K562 (cell line): ENCODE results near the gene PACS2. TPM values are rescaled to one million over a fixed set of nuclear protein-coding genes. Genes with fewer than 3 reads are reported as not detected.
A peak's percentile ranks its signal among the peaks of the same experiment; 100 is the strongest.

Experiments
- ATF1 ChIP-seq, 2 experiments: fragments of 450-650 bp in 1 of 2; IDR thresholded peaks; 2 replicates each; pipeline ENCODE4 v1.6.1; 2016; ENCODE audit warnings: missing compliant biosample characterization in 1 of 2, missing genetic modification characterization in 1 of 2
- CEBPB ChIP-seq: fragments of 450-650 bp; IDR thresholded peaks from 2 replicates; pipeline ENCODE4 v1.6.1; 2016; ENCODE audit warnings: missing genetic modification characterization, missing compliant biosample characterization
- CTBP1 ChIP-seq: fragments of 450-650 bp; IDR thresholded peaks from 2 replicates; pipeline ENCODE4 v1.6.1; 2016; ENCODE audit warnings: borderline replicate concordance
- CTCF ChIP-seq, 3 experiments: IDR thresholded peaks in 2 of 3; conservative IDR thresholded peaks in 1 of 3; 2 replicates each; pipeline ENCODE4 v1.5.1; 2011 to 2012; ENCODE audit warnings: low read length in 3 of 3, mild to moderate bottlenecking in 3 of 3, control low read depth in 2 of 3, improper control_type of control experiment in 1 of 3, inconsistent platforms in 1 of 3, low read depth in 1 of 3, mixed read lengths in 1 of 3, moderate library complexity in 1 of 3; ENCODE audit not compliant: insufficient read depth in 2 of 3
- FOXA3 ChIP-seq, 2 experiments: fragments of 450-650 bp in 1 of 2; sonication (generic) in 1 of 2; formaldehyde crosslinking; IDR thresholded peaks in 1 of 2; conservative IDR thresholded peaks in 1 of 2; 2 replicates each; pipeline versions ENCODE4 v1.4.0 to v1.8.0; 2020 to 2022; ENCODE audit warnings: mild to moderate bottlenecking in 2 of 2, missing genetic modification reagents in 1 of 2
- IRF9 ChIP-seq: fragments of 450-650 bp; IDR thresholded peaks from 2 replicates; pipeline ENCODE4 v1.6.1; 2016; ENCODE audit warnings: missing biosample characterization, missing genetic modification characterization
- JUN ChIP-seq, 2 experiments: sonication (generic) in 1 of 2; formaldehyde crosslinking in 1 of 2; IDR thresholded peaks; 2 replicates each; pipeline versions ENCODE4 v1.6.1 to v1.8.0; 2012 to 2022; ENCODE audit warnings: borderline replicate concordance in 2 of 2, mild to moderate bottlenecking in 2 of 2, improper control_type of control experiment in 1 of 2, low read depth in 1 of 2, low read length in 1 of 2, missing genetic modification reagents in 1 of 2
- JUND ChIP-seq, 2 experiments: IDR thresholded peaks; 2 replicates in 1 of 2; 3 replicates in 1 of 2; pipeline ENCODE4 v1.6.1; 2011; ENCODE audit warnings: borderline replicate concordance in 2 of 2, low read depth in 2 of 2, low read length in 2 of 2, improper control_type of control experiment in 1 of 2, missing biosample characterization in 1 of 2, missing genetic modification characterization in 1 of 2, missing genetic modification reagents in 1 of 2
- MLLT1 ChIP-seq, 2 experiments: fragments of 450-650 bp; IDR thresholded peaks; 2 replicates each; pipeline ENCODE4 v1.6.1; 2016
- NFE2 ChIP-seq: IDR thresholded peaks from 2 replicates; pipeline ENCODE4 v1.6.1; 2014; ENCODE audit warnings: antibody characterized with exemption, low read depth
- NFE2L1 ChIP-seq: fragments of 450-650 bp; IDR thresholded peaks from 2 replicates; pipeline ENCODE4 v1.6.1; 2016; ENCODE audit warnings: missing genetic modification characterization, low read depth, mild to moderate bottlenecking, missing compliant biosample characterization, moderate library complexity, borderline replicate concordance
- POLR2AphosphoS2 ChIP-seq: IDR thresholded peaks from 2 replicates; pipeline ENCODE4 v1.6.1; 2012; ENCODE audit warnings: low read length, improper control_type of control experiment
- POLR3A ChIP-seq: IDR thresholded peaks from 2 replicates; pipeline ENCODE4 v1.6.1; 2011; ENCODE audit warnings: borderline replicate concordance, mild to moderate bottlenecking, moderate library complexity; ENCODE audit not compliant: insufficient read length, insufficient read depth; ENCODE audit errors: extremely low read depth
- POU5F1 ChIP-seq: fragments of 150-350 bp; IDR thresholded peaks from 2 replicates; pipeline ENCODE4 v1.6.1; 2014; ENCODE audit warnings: borderline replicate concordance, low read length, low read depth, mild to moderate bottlenecking; ENCODE audit not compliant: partially characterized antibody
- RAD21 ChIP-seq, 2 experiments: fragments of 250-450 bp in 1 of 2; fragments of 450-650 bp in 1 of 2; sonication (Bioruptor Pico) in 1 of 2; formaldehyde crosslinking in 1 of 2; IDR thresholded peaks in 1 of 2; conservative IDR thresholded peaks in 1 of 2; 2 replicates each; pipeline versions ENCODE4 v1.4.0 to v1.8.0; 2020 to 2022; ENCODE audit warnings: mild to moderate bottlenecking in 2 of 2, moderate library complexity in 1 of 2
- RBM15 ChIP-seq: fragments of 200-400 bp; formaldehyde crosslinking; IDR thresholded peaks from 2 replicates; pipeline ENCODE4 v1.6.1; 2018; ENCODE audit warnings: mild to moderate bottlenecking, low read length, moderate library complexity; ENCODE audit not compliant: insufficient read depth
- RFX1 ChIP-seq: fragments of 450-650 bp; IDR thresholded peaks from 2 replicates; pipeline ENCODE4 v1.6.1; 2016; ENCODE audit warnings: mild to moderate bottlenecking, moderate library complexity
- STAG1 ChIP-seq: sonication (generic); formaldehyde crosslinking; IDR thresholded peaks from 2 replicates; pipeline ENCODE4 v1.5.0; 2020; ENCODE audit warnings: missing genetic modification reagents, borderline replicate concordance
- TAL1 ChIP-seq: fragments of 450-650 bp; IDR thresholded peaks from 2 replicates; pipeline ENCODE4 v1.6.1; 2016; ENCODE audit warnings: mild to moderate bottlenecking
- ZNF324 ChIP-seq: fragments of 250-450 bp; sonication (Bioruptor Pico); IDR thresholded peaks from 2 replicates; pipeline ENCODE4 v1.4.0; 2020; ENCODE audit warnings: mild to moderate bottlenecking
- ZNF717 ChIP-seq: fragments of 250-450 bp; sonication (Bioruptor Pico); IDR thresholded peaks from 2 replicates; pipeline ENCODE4 v1.5.0; 2021
- polyA plus RNA-seq, 8 experiments: library from polyadenylated mRNA; depleted of rRNA in 4 of 8; stranded (reverse) in 5 of 8; unstranded in 3 of 8; fragments of >200 nt; fragmentation: Nextera tagmentation in 2 of 8; fragmentation: Illumina TruSeq in 1 of 8; extraction: Ambion mirVana in 2 of 8; extraction: Trizol in 1 of 8; gene quantifications; 2 replicates each; pipeline versions ENCODE4 v1.2.1 to v1.2.3, GENCODE V29; 2011 to 2014; ENCODE audit warnings: inconsistent platforms in 1 of 8, missing spikeins in 1 of 8
- total RNA-seq, 7 experiments: library from RNA; depleted of rRNA in 6 of 7; stranded (reverse); fragments of >200 nt in 6 of 7; fragmentation: Illumina TruSeq in 2 of 7; extraction: Trizol in 2 of 7; gene quantifications; 2 replicates each; pipeline versions ENCODE4 v1.2.1 to v1.2.3, GENCODE V29; 2011 to 2021; ENCODE audit warnings: low replicate concordance in 1 of 7

PACS2 gene
- total and polyA plus RNA-seq, 9 of the 15 experiments (the other 6 are each of a cell fraction or from before 2014, with no cell fraction given) = 0.11 to 20.8 (median 9.9) TPM

- peak; percentile 79; the same call in 1 of the 2 replicates for TF ChIP-seq IRF9 (tag)
- 0 out of 2 replicates have a peak, but pooled peaks have one; percentile 31 for TF ChIP-seq NFE2
- TF ChIP-seq POLR2AphosphoS2 = no peak
- TF ChIP-seq NFE2L1 (tag) = no peak
- no peak for TF ChIP-seq POLR3A
- no peak for TF ChIP-seq ATF1 (CRISPR knock-in tag; IDR thresholded peaks at IDR 0.05)
- TF ChIP-seq ATF1 (tag; IDR thresholded peaks at IDR 0.05) = peak; percentile 37; the same call in 1 of the 2 replicates
- no peak for TF ChIP-seq TAL1
- TF ChIP-seq MLLT1 (IDR thresholded peaks at IDR 0.05) = no peak
- peak; percentile 46; the same call in 1 of the 2 replicates for TF ChIP-seq JUND (IDR thresholded peaks at IDR 0.05; ENCODE audit: borderline replicate concordance, low read depth, low read length)
- no peak; the same call in 2 of the 3 replicates for TF ChIP-seq JUND (tag; IDR thresholded peaks at IDR 0.05; ENCODE audit: borderline replicate concordance, low read depth, low read length)
- TF ChIP-seq STAG1 (CRISPR knock-in tag) = peak; percentile 74; the same call in 1 of the 2 replicates
- no peak for TF ChIP-seq RBM15
- TF ChIP-seq ZNF324 (CRISPR knock-in tag) = no peak
- no peak for TF ChIP-seq FOXA3 (CRISPR knock-in tag; conservative IDR thresholded peaks at IDR 0.05 in 1 of 2, IDR thresholded peaks at IDR 0.05 in 1 of 2)
- TF ChIP-seq CTBP1 = 0 out of 2 replicates have a peak, but pooled peaks have one; percentile 34
- TF ChIP-seq CTCF (IDR thresholded peaks at IDR 0.05 in 2 of 3, conservative IDR thresholded peaks at IDR 0.05 in 1 of 3; ENCODE audit: insufficient read depth in 2 of 3, low read depth in 1 of 3, low read length in 3 of 3) = peak; percentile 82 to 90 (median 84)
- TF ChIP-seq RAD21 (CRISPR knock-in tag; conservative IDR thresholded peaks at IDR 0.05 in 1 of 2, IDR thresholded peaks at IDR 0.05 in 1 of 2) = peak; percentile 69 to 90
- no peak for TF ChIP-seq POU5F1
- 0 out of 2 replicates have a peak, but pooled peaks have one; percentile 8 for TF ChIP-seq JUN (IDR thresholded peaks at IDR 0.05; ENCODE audit: borderline replicate concordance, low read depth, low read length)
- no peak for TF ChIP-seq JUN (CRISPR knock-in tag; IDR thresholded peaks at IDR 0.05; ENCODE audit: borderline replicate concordance)
- TF ChIP-seq CEBPB (tag) = peak; percentile 98
- TF ChIP-seq RFX1 = no peak
- TF ChIP-seq ZNF717 (CRISPR knock-in tag) = no peak
Measured at GRCh38 chr14:105351920-105352851, 37.6 kb downstream of the PACS2 start (continued).
